Islet precursor cell (in vitro differentiated cells): Measurements from ENCODE around the gene PLEKHA6.

Source experiments
- DNase-seq: peaks from one replicate; pipeline ENCODE4 v3.0.0-alpha.2; 2018

Gene PLEKHA6, protein sequence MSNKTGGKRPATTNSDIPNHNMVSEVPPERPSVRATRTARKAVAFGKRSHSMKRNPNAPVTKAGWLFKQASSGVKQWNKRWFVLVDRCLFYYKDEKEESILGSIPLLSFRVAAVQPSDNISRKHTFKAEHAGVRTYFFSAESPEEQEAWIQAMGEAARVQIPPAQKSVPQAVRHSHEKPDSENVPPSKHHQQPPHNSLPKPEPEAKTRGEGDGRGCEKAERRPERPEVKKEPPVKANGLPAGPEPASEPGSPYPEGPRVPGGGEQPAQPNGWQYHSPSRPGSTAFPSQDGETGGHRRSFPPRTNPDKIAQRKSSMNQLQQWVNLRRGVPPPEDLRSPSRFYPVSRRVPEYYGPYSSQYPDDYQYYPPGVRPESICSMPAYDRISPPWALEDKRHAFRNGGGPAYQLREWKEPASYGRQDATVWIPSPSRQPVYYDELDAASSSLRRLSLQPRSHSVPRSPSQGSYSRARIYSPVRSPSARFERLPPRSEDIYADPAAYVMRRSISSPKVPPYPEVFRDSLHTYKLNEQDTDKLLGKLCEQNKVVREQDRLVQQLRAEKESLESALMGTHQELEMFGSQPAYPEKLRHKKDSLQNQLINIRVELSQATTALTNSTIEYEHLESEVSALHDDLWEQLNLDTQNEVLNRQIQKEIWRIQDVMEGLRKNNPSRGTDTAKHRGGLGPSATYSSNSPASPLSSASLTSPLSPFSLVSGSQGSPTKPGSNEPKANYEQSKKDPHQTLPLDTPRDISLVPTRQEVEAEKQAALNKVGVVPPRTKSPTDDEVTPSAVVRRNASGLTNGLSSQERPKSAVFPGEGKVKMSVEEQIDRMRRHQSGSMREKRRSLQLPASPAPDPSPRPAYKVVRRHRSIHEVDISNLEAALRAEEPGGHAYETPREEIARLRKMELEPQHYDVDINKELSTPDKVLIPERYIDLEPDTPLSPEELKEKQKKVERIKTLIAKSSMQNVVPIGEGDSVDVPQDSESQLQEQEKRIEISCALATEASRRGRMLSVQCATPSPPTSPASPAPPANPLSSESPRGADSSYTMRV

DNA sequence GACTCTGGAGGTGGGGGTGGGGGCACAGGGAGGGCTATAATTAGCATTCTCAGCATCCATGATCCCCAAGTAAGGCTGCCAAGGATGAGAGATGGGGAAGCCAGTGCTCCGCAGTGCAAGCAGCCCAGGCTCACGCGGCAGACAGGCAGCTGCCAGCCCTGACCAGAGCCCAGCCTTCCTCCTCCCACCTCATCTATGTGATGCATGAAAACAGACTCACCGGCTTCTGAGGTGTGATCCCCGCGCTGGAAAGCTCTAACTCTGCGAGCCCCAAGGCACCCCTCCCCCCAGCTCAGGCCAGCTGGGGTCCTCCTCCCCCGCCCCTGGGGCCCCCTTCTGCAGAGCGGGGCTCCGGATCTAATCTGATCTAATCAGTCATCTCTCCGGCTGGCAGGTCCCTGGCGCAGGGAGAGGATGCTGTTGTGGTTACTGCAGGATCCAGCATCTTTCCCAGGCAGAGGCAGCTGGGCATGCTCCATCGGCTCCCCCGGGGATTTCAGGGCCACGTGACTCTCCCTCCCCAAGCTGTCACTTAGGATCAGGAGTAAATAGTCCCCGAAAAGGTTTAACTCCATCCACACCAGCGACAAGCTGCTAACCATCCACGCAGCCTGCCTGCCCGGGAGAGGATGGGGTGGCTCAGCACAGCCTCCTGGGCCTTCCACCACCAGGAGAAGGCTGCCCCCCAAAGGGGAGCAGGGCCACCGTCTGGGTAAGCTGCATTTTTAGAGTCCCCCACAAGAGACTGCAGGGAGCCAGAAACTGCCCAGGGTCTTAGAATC, at the start of gene PLEKHA6:
Gene PLEKHA6 (minus strand): TSS at position 456 of the 782 bp plus-strand sequence. CDS start 86,202 bp downstream, outside the sequence.
- DNase-seq: no peak

DNA sequence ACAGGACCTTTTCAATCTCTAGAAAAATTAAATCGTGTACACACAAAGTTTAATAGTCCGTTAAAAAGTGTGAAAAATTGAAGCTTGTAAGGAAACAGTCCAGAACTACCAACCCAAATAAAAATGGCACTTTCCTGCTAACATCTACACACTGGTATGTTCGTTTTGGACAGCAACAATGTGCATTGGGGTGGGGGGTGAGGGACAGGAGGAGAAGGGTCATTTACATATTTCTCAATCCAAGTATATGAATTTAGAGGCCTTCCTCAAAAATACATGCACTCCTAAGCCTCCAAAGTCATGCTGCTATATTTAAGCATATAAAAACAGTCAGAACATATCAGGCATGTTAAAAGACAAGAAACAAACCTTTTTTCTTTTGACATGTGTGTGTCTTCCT, 49.4 kb upstream of the PLEKHA6 start:
- DNase-seq: peak; percentile 23

DNA sequence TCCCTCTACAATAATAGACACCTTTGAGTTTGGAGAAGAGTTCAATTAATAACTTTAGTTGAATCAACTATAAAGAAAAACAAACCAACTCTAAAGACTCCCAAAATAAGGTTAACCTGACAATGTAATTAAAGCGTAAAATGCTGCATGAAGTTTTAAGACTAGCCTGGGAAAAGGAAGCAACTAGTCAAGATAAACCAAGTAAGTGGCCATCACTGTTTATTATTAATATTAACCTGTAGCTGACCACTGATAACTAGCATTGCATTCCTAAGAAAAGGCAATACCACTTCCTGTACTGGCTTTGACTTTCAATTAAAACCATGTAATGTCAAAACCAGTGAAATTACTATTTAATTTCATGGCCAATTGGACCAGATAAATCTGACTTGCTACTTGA, 48.9 kb upstream of the PLEKHA6 start:
- no peak for DNase-seq

DNA sequence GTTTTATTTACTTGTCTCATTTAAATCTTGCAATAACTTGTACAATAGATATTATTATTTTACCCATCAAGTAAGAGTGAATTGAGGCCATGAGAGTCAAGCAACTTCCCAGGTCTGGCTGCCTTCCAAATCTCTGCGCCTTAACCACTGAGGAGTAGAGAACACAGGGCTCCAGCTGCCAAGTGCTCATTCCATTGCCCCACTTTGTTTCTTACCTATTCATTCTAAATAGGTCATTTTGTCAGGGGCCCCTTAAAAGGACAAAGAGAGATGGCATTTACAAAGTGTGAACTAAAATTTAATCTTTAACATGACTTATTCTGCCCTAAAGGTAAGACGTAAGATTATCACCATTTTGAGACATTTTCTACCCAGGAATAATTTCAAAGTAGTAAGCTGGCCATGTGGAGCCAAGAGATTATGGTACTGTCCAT, 48.4 kb upstream of the PLEKHA6 start:
- peak; percentile 27 for DNase-seq

DNA sequence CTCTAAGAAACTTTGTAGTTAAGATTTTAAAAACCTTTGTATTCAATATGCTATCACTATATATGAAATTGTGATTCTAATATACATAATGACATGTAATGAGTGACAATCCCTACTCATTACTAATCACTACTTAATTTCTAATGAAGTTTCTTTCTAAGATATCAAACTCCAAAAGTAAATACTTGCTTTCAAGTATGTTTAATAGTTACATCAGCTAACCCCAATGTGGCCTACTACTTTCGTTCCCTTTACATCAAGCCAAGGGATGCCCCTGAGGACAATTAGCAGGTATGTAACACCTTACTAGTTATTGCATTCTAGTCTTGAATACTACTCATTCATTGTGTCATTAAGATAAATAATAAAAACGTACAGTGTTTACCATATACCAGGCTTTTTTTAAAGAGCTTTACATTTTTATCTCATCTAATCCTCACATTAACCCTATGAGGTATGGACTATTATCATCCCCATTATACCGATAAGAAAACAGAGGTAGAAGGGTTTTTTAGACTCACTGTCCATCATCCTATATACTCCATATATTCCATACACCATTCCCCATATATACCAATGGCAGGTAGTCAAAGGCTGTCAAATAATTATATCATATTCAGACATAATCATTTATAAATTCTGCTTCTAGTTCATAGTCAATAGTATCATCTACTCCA, 47.7 kb upstream of the PLEKHA6 start:
- no peak for DNase-seq

DNA sequence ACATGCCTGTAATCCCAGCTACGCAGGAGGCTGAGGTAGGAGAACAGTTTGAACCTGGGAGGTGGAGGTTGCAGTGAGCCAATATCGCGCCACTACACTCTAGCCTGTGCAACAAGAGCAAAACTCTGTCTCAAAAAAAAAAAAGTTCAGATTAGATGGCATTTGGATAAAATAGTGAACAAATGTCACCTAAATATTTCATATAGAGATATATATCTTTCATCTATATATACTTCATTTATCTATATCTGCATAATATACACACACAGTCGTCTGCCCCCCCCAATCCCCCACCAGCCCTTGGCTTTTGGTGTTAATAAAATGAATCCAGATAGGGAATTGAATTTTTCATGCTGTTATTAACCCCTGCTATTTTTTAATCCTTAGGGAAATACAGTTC, 46.9 kb upstream of the PLEKHA6 start:
- peak; percentile 3 for DNase-seq

DNA sequence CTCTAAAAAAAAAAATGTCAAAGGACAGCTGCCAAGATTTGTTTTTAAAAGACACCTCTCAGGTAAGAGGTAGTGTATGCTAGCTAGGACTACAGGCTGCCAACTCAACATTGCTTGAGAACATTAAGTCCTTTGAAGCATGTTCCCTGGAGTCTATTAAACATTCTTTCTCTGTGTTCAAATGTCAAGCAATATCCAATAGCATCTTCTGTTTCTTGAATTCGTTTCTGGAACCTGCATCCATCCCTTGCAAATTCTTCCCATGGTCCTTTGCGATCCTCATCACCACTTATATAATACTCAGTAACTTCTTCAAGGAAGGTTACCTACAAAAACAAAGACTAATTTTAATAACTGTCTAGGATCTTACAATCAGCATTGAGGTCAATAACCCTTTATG, 46.3 kb upstream of the PLEKHA6 start:
- no peak for DNase-seq

DNA sequence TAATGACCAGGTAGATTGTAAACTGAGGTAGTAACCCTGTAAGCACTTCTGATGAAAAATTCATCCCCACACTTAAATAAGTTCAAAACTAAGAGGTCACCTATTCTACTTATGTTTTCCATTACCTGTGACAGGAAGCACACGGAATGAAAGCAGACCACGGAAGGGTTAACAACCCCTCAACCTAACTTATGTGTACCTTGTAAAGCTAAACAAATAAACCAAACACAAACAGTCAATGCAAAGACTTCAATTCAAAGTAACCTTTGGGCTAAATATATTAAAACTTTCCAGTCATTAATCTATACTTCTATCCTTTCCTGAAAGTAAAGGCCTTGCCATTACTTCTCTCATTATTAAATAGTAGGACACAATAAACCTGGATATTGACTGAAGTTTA, 44.9 kb upstream of the PLEKHA6 start:
- no peak for DNase-seq

DNA sequence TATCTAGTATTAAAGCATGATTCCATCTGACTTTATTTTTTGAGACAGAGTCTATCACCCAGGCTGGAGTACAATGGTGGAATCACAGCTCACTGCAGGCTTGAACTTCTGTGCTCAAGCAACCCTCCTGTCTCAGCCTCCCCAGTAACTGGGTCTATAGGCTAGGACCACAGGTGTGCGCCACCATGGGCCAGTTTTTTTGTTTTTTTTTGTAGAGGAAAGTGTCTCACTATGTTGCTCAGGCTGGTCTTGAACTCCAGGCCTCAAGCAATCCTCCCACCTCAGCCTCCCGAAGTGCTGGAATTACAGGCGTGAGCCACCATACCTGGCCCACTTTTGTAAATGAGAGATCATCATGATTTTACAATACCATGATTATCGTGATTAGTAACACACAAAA, 42.7 kb upstream of the PLEKHA6 start:
- no peak for DNase-seq

DNA sequence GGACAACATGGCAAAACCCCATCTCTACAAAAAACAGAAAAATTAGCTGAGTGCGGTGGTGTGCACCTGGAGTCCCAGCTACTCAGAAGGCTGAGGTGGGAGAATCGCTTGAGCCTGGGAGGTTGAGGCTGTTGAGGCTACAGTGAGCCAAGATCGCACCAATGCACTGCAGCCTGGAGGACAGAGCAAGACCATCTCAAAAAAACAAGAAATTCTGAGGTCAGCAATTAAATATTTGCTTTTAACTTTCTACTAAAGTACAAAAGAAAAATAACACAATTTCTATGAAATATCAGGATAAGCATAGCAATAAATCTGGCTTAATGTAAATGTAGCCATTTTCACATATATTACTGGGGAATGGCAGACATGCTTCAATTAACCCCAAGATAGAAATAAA, 42.0 kb upstream of the PLEKHA6 start:
- no peak for DNase-seq

DNA sequence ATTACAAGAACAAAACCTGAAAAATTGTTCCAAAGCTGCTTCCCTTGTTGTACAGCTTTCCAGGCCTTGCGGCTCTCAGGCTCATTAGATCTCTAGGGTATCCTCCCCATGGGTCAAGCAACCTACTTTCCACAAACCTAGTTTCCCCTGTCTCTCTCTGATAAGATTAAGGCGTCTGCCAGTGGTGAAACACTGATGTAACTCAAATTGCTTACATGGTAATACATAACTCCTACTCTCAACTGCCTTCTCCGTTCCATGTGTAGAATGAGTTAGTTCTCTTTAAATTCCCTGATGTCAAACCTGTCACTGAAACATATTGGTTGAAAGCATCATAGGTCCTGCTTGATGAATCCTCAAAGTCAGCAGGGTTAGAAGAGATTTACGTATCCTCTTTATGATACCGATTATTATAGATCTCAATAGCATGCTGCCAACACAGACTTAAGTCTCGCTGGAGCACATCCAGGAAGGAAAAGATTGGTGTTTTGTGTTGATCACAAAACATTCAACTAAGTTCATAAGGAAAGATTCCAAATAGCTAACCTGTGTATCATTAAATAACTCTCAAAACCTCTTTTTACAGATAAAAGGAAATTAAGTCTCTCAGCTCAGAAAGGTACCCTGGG, 41.3 kb upstream of the PLEKHA6 start:
- DNase-seq: no peak

DNA sequence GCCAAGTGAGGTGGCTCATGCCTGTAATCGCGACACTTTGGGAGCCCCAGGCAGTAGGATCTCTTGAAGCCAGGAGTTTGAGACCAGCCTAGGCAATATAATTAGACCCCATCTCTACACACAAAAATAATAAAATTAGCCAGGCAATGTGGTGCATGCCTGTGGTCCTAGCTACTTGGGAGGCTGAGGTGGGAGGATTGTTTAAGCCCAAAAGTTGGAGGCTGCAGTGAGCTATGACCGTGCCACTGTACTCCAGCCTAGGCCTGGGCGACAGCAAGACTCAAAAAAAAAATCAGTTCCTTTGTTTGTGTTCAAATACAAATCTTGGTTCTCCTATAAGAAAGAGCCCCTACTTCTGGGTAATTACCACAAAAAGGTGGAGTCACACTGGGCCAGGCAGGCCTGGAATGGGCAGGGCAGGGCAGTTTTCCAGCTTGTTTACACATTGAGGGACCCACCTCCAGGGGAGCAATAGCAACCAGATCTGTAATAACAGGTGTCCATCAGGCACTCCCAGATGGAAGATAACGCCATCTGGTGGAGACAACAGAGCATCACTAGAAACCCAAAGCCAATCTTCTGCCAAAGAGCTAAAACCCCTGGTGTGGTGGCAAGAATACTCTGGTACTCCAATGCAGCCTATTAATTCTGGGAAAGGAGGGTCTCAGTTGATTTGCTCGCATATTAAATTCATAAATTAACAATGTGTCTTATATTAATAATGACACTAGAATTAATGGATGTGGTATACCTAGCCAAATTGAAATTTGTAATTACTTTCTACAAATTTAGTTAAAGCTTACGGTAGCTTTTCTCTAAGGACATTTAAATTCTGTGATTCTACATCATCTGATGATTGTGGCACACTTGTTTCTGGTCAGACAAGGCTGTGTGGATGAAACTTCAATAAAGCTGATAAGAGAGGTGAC, 38.7 kb upstream of the PLEKHA6 start:
- peak; percentile 92 for DNase-seq

DNA sequence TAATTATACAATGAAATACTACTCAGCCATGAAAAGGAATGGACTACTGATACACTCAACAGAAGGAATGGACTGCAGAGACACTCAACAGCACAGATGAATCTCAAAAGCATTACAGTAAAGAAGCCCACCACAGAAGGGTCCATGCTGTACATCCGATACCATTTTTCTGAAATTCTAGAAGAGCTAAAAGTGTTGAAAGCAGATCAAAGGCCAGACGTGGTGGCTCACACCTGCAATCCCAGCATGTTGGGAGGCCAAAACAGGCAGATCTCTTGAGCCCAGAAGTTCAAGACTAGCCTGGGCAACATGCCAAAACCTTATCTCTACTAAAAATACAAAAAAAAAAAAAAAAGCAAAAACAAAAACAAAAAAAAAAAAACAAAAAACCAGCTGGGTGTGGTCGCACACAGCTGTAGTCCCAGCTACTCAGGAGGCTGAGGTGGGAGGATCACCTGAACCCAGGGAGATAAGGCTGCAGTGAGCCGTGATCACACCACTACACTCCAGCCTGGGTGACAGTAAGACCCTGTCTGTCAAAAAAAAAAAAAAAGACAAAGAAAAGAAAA, 36.4 kb upstream of the PLEKHA6 start:
- no peak for DNase-seq

DNA sequence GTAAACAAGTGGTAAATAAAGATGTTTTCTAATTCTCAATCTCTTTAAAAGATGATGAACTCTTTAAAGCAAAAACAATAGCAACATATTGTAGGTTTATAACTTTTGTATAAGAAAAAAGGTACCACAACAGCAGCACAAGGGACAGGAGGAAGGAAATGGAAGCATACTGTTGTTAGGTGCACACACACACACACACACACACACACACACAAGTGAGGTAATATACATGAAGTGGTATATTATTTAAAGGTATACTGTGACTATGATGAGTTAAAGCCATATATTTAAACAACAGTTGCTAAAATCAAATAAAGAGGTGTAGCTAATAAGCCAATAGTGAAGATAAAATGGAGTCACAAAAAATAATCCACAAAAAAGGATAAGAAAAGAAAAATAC, 31.9 kb upstream of the PLEKHA6 start:
- DNase-seq: no peak

DNA sequence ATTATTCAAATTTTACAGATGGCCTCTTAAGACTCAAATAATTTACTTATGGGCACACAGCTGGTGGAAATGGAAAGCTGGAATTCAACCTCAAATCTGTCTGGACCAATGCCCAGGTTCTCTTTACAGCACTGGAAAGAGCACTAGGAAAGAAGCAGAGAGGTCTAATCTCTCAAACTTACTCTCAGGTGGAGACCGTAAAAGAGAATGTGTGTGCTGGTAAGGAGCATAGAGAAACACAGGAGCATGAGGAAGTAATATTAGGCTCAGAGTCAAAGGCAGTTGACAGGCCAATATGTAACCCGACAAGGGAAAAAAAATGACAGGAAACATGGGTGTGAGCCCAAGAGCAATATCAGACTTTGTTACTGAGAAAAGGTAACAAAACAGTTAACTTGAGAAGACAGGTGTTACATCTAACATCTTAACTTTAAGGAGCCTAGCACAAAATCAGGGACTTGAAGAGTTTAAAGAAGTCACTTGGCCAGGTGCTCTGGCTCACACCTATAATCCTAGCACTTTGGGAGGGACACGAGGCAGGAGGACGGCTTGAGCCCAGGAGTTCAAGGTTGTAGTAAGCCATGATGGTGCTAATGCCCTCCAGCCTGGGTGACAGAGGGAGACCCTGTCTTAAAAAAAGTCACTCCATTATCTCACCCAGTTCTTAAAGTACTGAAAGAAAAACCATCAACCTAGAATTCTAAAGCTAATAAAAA, 31.2 kb upstream of the PLEKHA6 start:
- DNase-seq: no peak

DNA sequence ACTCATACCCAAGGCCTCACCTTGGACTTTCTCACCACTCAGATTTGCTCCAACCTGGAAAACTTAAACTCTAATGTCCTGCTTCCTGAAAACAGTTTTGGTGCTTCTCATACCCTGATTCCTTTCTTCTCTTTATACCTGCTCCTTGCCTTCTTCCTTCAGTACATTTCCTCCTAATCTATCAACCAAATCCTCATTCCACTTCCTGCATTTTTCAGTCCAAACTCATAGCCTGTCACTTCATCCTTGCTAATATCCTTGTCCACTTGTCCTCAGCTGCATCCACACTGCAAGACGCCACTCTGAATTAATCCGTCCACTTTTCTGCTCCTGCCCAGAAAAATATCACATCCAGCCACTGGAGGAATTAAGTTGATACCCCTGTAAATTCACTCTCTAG, 26.0 kb upstream of the PLEKHA6 start:
- DNase-seq: no peak

DNA sequence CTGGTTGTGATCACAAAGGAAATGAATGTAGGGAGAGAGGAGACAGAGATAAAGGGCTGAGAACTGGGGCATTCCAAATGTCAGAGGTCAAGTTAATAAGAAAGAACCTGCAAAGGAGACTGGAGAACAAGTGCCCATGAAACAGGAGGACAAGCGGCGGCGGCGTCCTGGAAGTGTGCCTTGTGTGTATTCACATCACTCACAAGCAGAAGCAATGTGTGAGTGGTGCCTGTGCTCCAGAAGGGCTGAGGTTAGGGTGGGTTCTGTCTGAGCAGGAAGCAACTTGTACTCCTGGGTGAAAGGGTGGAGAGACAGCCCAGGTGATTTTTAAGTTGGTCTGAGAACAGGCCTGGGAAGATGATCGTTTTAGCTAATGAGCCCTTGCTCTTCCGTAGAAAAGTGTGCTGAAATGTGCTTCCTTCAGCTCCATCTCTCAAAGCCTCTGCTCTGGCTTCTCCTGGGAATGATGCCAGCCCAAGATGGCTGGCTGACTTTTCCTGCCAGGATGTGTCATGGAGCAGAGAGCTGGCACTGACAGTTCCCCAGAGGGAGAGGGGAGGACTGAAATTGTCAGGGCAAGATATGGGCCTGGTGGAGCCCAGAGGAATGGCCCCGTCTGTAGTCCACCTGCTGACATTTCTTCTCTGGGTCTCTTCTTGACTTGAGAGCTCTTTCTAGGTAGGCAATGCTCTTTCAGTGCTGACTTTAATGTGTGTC, 25.1 kb upstream of the PLEKHA6 start:
- no peak for DNase-seq

DNA sequence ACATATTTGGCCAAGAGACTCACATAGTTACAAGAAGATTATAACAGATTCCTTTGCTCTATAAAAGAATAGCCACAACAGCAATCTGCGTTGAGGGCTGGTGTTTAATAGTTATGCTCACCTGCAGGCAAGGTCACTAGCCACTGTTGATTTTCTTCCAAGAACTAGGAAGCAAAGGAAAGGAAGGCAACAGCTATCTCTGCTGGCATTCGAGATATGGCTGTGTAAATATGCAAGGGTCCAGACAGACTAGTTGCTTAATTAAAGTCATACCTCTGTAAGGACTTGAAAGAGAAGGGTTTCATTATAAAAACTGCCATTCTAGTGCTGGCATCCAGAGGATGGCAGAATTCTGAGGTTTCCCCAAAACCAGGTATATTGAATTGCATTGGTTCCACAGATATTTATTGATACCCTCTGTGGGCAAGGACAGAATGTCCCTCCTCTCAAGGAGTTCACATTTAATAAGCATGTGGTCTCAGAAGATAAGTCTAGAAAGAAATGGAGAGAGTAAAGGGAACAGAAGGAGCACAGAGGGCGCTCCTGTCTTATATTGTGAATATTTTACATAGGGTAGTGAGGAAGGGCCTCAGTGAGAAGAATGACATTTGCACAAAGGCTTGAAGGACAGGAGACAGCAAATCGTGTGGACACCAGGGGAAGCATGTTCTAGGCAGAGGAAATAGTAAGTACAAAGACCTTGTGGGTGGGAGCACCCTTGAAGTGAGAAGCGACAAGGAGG, 23.6 kb upstream of the PLEKHA6 start:
- DNase-seq: no peak
